Left cardiac atrium (tissue), 4 donors: ENCODE results near the gene WDR45B. TPM values are rescaled to one million over a fixed set of nuclear protein-coding genes. Genes with fewer than 3 reads are reported as not detected.

Source experiments
- ATAC-seq, 2 donors: fragments of 200-7000 bp; cut with Tn5 transposase; one replicate each; pipeline ENCODE4 v1.9.1; 2020; ENCODE audit warnings: mild to moderate bottlenecking in 2 of 2, moderate library complexity in 2 of 2
- DNase-seq: peaks from one replicate; pipeline ENCODE4 v3.0.0-alpha.2; 2020
- intact Hi-C, 2 donors: fragments of 100-400 bp; cut with DNase I; formaldehyde crosslinking; loops; one replicate each; pipeline versions ENCODE4 v1.14.1 to v1.15.1; 2022 to 2023
- total RNA-seq, 2 donors: library from RNA; stranded (reverse); fragmentation: NEBNext Ultra II Directional; extraction: Animal tissue kit (Norgen Biotek cat#: 25700); gene quantifications; one replicate each; pipeline ENCODE4 v1.2.1, GENCODE V29; 2021
- donor health status: DM: no; HTN: yes; CAD: no.
- donor health status: DM: no; HTN: yes; CAD: no; lungs with severe emphysema.
- donor health status: DM: yes; HTN: yes; CAD: no.
- donor health status: Dilated cardiomyopathy.

WDR45B gene
- total RNA-seq, 2 donors from 2014 or later = 40.1 to 47.3 TPM

GRCh38 chr17:82679586-82680465 is 31.6 kb upstream of the WDR45B start:
- no peak for DNase-seq
- intact Hi-C loops = no loop called here
- ATAC-seq = no peak

- intact Hi-C loops = no loop called here
- ATAC-seq (no peak), DNase-seq (no peak)
Observed at GRCh38 chr17:82678265-82678891, 30.1 kb upstream of the WDR45B start.

GRCh38 chr17:82677353-82677925 is 29.2 kb upstream of the WDR45B start:
- ATAC-seq (no peak), DNase-seq (no peak)
- intact Hi-C loops = no loop called here

- intact Hi-C loops = no loop called here
- DNase-seq (no peak), ATAC-seq (no peak)
Observed at GRCh38 chr17:82675476-82676245, 27.4 kb upstream of the WDR45B start.

- ATAC-seq (peak in 1 of 2 donors; percentile 39), DNase-seq (no peak)
- intact Hi-C loops = no loop called here
Observed at GRCh38 chr17:82674656-82675475, 26.6 kb upstream of the WDR45B start.

- ATAC-seq (no peak), DNase-seq (no peak)
Observed at GRCh38 chr17:82670661-82671450, 22.6 kb upstream of the WDR45B start.

GRCh38 chr17:82668631-82669099 is 20.4 kb upstream of the WDR45B start:
- intact Hi-C loops = loop anchor here in 1 of 2 donors (5.0 kb wide), 1 partner anchor 109 kb away; no protein-coding TSS in a partner anchor
- DNase-seq (peak; percentile 53), ATAC-seq (peak; percentile 87)

More at GRCh38 chr17:82670661-82671450, 22.6 kb upstream of the WDR45B start:
- intact Hi-C loops = no loop called here

GRCh38 chr17:82668024-82668630 is 19.9 kb upstream of the WDR45B start:
- ATAC-seq (peak in 1 of 2 donors; percentile 7), DNase-seq (no peak)
- intact Hi-C loops = loop anchor here in 1 of 2 donors (5.0 kb wide), 1 partner anchor 109 kb away; no protein-coding TSS in a partner anchor

- intact Hi-C loops = loop anchor here in 1 of 2 donors (5.0 kb wide), 1 partner anchor 110 kb away; no protein-coding TSS in a partner anchor
- DNase-seq (no peak), ATAC-seq (no peak)
Observed at GRCh38 chr17:82667668-82668000, 19.4 kb upstream of the WDR45B start.

- no peak for DNase-seq
- ATAC-seq = no peak
- intact Hi-C loops = loop anchor here in 1 of 2 donors (5.0 kb wide), 1 partner anchor 110 kb away; no protein-coding TSS in a partner anchor
Observed at GRCh38 chr17:82666931-82667667, 18.9 kb upstream of the WDR45B start.

- DNase-seq (no peak), ATAC-seq (no peak)
- intact Hi-C loops = loop anchor here in 1 of 2 donors (5.0 kb wide), 1 partner anchor 111 kb away; no protein-coding TSS in a partner anchor
Observed at GRCh38 chr17:82665891-82666290, 17.6 kb upstream of the WDR45B start.

- DNase-seq = no peak
- intact Hi-C loops = loop anchor here in 1 of 2 donors (5.0 kb wide), 1 partner anchor 112 kb away; no protein-coding TSS in a partner anchor
Observed at GRCh38 chr17:82665217-82665616, 17.0 kb upstream of the WDR45B start.

GRCh38 chr17:82664701-82665182 is 16.5 kb upstream of the WDR45B start:
- DNase-seq = peak; percentile 10
- no peak for ATAC-seq
- intact Hi-C loops = loop anchor here in 1 of 2 donors (5.0 kb wide), 1 partner anchor 113 kb away; no protein-coding TSS in a partner anchor

More at GRCh38 chr17:82665217-82665616, 17.0 kb upstream of the WDR45B start:
- no peak for ATAC-seq

GRCh38 chr17:82664276-82664575 is 16.0 kb upstream of the WDR45B start:
- intact Hi-C loops = no loop called here
- ATAC-seq = no peak
- DNase-seq = peak; percentile 13

- intact Hi-C loops = no loop called here
- no peak for ATAC-seq
- DNase-seq = peak; percentile 17
Observed at GRCh38 chr17:82663381-82664275, 15.4 kb upstream of the WDR45B start.
